HepG2 (cell line): ENCODE data around the gene PRKAR2B. TPM values are rescaled to one million over a fixed set of nuclear protein-coding genes. Genes with fewer than 3 reads are reported as not detected.
A peak's percentile ranks its signal among the peaks of the same experiment; 100 is the strongest.

ENCODE experiments used
- CBFB ChIP-seq: sonication (generic); formaldehyde crosslinking; IDR thresholded peaks from 2 replicates; pipeline ENCODE4 v1.4.0; 2020; ENCODE audit warnings: missing genetic modification reagents
- CENPBD1 ChIP-seq: sonication (generic); formaldehyde crosslinking; IDR thresholded peaks from 2 replicates; pipeline ENCODE4 v1.8.0; 2022; ENCODE audit warnings: missing genetic modification reagents, low read depth, mild to moderate bottlenecking, borderline replicate concordance
- GABPB1 ChIP-seq: IDR thresholded peaks from 2 replicates; pipeline ENCODE4 v1.6.1; 2016; ENCODE audit warnings: mild to moderate bottlenecking, missing genetic modification reagents, moderate library complexity, missing compliant biosample characterization
- HNRNPUL1 ChIP-seq: fragments of 200-400 bp; formaldehyde crosslinking; IDR thresholded peaks from 2 replicates; pipeline ENCODE4 v1.6.1; 2017; ENCODE audit warnings: low read depth, mild to moderate bottlenecking, low read length, moderate library complexity
- KIAA2018 ChIP-seq: sonication (generic); formaldehyde crosslinking; IDR thresholded peaks from 2 replicates; pipeline ENCODE4 v1.5.0; 2020; ENCODE audit warnings: mild to moderate bottlenecking, missing genetic modification reagents, borderline replicate concordance
- PLSCR1 ChIP-seq: sonication (generic); formaldehyde crosslinking; IDR thresholded peaks from 2 replicates; pipeline ENCODE4 v1.5.0; 2020; ENCODE audit warnings: missing genetic modification reagents, mild to moderate bottlenecking, borderline replicate concordance
- RARA ChIP-seq: IDR thresholded peaks from 2 replicates; pipeline ENCODE4 v1.6.1; 2016; ENCODE audit warnings: missing genetic modification reagents, missing compliant biosample characterization
- SIX1 ChIP-seq: sonication (generic); formaldehyde crosslinking; IDR thresholded peaks from 2 replicates; pipeline ENCODE4 v1.4.0; 2020; ENCODE audit warnings: missing genetic modification reagents, borderline replicate concordance
- TMF1 ChIP-seq: sonication (generic); formaldehyde crosslinking; IDR thresholded peaks from 2 replicates; pipeline ENCODE4 v1.8.1; 2022; ENCODE audit warnings: low read depth, missing genetic modification reagents
- ZNF580 ChIP-seq: IDR thresholded peaks from 2 replicates; pipeline ENCODE4 v1.6.1; 2016; ENCODE audit warnings: low read depth, borderline replicate concordance
- ZNF646 ChIP-seq: sonication (generic); formaldehyde crosslinking; IDR thresholded peaks from 2 replicates; pipeline ENCODE4 v1.9.0; 2021; ENCODE audit warnings: mild to moderate bottlenecking, missing genetic modification reagents
- polyA plus RNA-seq, 8 experiments: library from polyadenylated mRNA; depleted of rRNA in 3 of 8; stranded (reverse) in 7 of 8; unstranded in 1 of 8; fragments of >200 nt; fragmentation: Illumina TruSeq in 4 of 8; extraction: Trizol in 4 of 8; gene quantifications; 2 replicates each; pipeline versions ENCODE4 v1.2.1 to v1.2.3, GENCODE V29; 2011 to 2016; ENCODE audit warnings: low read depth in 4 of 8, missing spikeins in 1 of 8, mixed read lengths in 1 of 8; ENCODE audit not compliant: insufficient read depth in 1 of 8
- total RNA-seq, 5 experiments: library from RNA; depleted of rRNA; stranded (reverse); fragments of >200 nt; fragmentation: Illumina TruSeq; extraction: Trizol; gene quantifications; 2 replicates each; pipeline ENCODE4 v1.2.3, GENCODE V29; 2016; ENCODE audit warnings: low read depth in 1 of 5

Gene PRKAR2B
- total and polyA plus RNA-seq, 2 of the 13 experiments (the other 11 are each of a cell fraction or from before 2014, with no cell fraction given), result not detected

- TF ChIP-seq KIAA2018 (CRISPR knock-in tag), result no peak
- no peak for TF ChIP-seq SIX1
- peak; percentile 76 for TF ChIP-seq CBFB
- TF ChIP-seq RARA (CRISPR knock-in tag), result peak; percentile 81
- TF ChIP-seq ZNF646 (CRISPR knock-in tag), result no peak
- TF ChIP-seq PLSCR1 (CRISPR knock-in tag), result no peak
- TF ChIP-seq ZNF580, result peak; percentile 82; the same call in 1 of the 2 replicates
- no peak for TF ChIP-seq CENPBD1 (CRISPR knock-in tag)
- TF ChIP-seq HNRNPUL1, result no peak
- peak; percentile 61; the same call in 1 of the 2 replicates for TF ChIP-seq GABPB1
- 0 out of 2 replicates have a peak, but pooled peaks have one; percentile 49 for TF ChIP-seq TMF1 (CRISPR knock-in tag)
Observed at GRCh38 chr7:107169120-107170050, 124.9 kb downstream of the PRKAR2B start (continued).
